D341Med (cell line): ENCODE data around the gene DUT.
"Not testable (repeated sequence)": the region's sequence is repeated elsewhere in the genome, so short reads cannot be mapped to it uniquely, and the experiment has no call there.

Experiments
- DNase-seq: peaks from one replicate; pipeline ENCODE4 v3.0.0; 2012; ENCODE audit warnings: low spot score

DUT gene

GRCh38 chr15:48330855-48331795 is at the start of gene DUT:
DUT (plus strand) TSS chr15:48331429; CDS start chr15:48331516, 87 bp downstream.
- DNase-seq: peak; percentile 87

- no peak for DNase-seq
Observed at GRCh38 chr15:48281674-48282073, 49.6 kb upstream of the DUT start.

GRCh38 chr15:48282216-48282615 is 49.0 kb upstream of the DUT start:
- DNase-seq: no peak

GRCh38 chr15:48283396-48284145 is 47.7 kb upstream of the DUT start:
- DNase-seq: peak; percentile 41

GRCh38 chr15:48285329-48286214 is 45.7 kb upstream of the DUT start:
- DNase-seq: peak; percentile 65

DNA sequence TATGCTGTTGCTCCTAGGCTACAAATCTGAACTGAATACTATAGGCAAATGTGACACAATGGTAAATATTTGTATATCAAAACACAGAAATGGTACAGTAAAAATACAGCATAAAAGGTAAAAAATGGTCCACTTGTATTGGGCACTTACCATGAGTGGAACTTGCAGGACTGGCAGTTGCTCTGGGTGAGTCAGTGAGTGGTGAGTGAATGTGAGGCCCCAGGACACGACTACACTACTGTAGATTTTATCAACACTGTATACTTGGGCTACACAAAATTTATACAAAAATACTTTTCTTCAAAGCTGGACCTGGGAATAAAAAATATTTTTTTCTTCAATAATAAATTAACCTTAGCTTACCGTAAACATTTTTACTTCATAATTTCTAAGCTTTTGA is 41.6 kb upstream of the DUT start:
- no peak for DNase-seq

DNA sequence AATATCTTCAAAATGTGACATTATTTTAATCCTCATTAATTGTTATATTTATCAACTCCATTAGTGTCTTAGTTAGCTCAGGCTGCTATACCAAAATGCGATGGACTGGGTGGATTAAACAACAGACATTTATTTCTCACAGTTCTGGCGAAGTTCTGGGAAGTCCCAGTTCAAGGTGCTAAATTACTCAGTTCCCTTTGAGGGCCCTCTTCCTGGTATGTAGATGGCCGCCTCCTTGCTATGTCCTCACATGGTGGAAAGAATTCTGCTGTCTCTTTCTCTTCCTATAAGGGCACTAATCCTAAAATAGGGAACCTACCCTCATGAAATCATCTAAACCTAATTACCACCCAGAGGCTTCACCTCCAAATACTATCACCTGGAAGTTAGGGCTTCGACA is 38.8 kb upstream of the DUT start:
- DNase-seq: no peak

DNA sequence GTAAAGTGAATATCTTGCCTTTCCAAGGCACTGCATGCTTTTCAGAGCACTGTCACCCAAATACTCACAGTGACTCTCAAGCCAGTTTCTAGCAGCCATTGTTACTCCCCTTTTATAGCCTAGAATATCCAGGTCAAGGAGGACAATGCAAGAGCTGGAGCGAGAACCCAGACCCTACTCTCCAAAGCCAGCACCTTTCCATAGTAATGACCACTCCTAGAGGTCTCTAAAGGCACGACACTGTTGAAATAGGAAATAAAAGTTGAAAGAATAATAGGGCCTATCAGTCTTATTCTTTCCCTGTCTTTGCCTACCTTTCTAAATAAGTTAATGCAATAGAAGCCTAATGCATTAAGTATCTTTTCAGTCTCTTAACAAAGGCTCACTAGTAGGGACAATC is 33.6 kb upstream of the DUT start:
- DNase-seq: no peak

GRCh38 chr15:48298914-48299313 is 32.3 kb upstream of the DUT start:
- no peak for DNase-seq

DNA sequence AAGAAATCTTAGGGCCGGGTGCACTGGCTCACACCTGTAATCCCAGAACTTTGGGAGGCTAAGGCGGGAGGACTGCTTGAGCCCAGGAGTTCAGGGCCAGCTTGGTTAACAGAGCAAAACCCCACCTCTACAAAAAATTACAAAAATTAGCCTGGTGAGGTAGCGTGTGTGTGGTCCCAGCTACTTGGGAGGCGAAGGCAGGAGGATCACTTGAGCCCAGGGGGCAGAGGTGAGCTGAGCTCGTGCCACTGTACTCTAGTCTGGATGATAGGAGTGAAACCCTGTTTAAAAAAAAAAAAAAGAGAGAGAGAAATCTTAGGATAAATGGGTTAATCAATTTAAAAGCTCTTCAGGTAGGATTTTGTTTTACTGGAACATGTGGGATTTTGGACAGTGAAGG is 31.2 kb upstream of the DUT start:
- DNase-seq: no peak

DNA sequence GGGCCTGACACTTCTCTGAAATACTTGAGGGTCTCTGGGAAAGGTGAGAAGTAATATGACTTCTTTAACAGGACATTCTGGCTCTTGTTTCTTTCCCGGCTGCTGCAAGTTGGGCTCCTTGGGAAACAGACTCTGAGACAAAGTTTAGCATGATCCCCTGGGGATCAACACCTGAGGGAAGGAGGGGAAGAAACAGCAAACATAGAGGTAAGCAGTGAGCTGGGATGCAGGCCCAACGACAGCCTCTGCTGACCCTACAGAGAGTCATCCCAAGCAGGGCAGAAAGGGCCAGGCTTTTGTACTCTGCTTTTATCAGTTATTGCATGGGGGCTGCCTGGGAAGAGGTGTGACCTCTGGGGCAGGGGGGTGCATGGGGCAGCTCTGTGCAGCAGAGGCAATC is 26.8 kb upstream of the DUT start:
- DNase-seq: no peak

- no peak for DNase-seq
Observed at GRCh38 chr15:48306639-48307038, 24.6 kb upstream of the DUT start.

DNA sequence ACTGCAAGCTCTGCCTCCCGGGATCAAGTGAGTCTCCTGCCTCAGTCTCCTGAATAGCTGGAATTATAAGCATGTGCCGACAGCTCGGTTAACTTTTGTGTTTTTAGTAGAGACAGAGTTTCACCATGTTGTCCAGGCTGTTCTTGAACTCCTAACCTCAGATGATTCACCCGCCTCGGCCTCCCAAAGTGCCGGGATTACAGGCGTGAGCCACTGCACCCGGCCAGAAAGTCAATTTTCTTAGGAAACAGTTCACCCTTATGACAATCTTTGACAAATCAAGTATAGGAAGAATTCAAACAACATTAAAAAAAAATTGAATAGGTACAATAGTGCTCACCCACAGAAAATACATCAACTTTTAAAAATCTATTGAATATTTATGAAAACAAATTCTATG is 23.6 kb upstream of the DUT start:
- no peak for DNase-seq

DNA sequence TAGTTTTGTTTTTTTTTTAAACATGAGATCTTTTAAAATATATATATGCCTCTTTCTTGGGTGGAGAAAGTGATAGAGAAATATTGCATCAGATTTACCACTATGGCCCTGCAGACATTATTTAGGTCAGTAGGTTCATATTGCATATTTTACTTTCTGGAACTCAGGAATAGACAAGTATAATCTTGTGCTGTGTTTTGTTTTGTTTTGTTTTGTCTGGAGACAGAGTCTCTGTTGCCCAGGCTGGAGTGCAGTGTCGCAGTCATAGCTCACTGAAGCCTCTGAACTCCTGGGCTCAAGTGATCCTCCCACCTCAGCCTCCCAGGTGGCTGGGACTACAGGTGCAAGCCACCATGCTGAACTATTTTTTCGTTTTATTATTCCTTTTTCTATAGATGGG is 21.5 kb upstream of the DUT start:
- DNase-seq: no peak

DNA sequence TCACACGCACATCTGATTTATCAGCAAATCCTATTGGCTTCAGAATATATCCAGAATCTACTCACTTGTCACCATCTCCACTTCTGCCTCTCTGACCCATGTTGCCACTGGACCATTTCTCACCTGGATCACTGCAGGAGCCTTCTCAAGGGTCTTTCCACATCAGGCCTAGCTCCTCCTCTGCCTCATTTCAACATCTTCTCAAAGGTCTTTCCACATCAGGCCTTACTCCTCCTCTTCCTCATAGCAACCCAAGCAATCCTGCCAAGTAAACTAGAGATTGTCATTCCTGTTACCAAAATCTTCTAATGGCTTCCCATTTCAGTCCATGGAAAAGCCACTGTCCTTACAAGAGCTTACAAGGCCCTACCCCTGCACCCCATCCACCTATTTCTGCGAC is 18.0 kb upstream of the DUT start:
- DNase-seq: no peak

DNA sequence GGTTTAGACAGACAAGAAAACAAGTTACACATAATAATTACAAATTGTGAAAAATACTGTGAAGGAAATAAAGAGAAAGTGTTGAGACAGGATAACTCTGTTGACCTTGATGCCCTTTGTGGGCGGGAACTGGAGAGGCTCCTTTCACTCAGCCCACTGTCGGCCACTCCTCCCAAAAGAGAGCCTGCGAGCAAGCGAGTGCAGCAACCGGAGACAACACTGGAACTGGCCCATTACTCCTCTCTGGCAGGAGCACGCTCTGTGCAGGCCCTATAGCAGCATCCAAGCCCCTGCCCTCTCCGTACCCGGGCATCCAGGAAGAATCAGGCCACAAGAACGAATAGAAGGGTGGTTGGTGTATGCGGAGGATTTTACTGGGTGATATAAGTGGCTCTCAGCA is 16.2 kb upstream of the DUT start:
- DNase-seq: no peak

GRCh38 chr15:48317221-48317620 is 14.0 kb upstream of the DUT start:
- no peak for DNase-seq

DNA sequence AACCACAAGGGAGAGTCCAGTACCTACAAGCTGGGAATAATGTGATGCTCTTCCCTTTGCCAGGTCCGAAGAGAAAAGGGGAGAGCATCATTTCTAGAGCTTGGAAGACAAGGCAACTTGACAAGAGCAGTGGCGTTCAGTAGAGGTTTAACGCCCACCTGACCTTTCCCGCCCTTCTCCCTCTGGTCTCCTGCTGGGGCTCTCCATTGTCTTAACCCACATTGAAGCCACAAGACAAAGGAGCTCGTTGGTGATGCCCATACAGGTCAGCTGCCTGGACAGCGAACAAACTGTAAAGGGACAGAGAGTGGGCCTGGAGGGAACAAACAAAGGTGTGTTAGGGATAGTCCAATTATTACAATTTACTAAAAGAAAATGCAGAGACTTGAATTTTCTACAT is 13.1 kb upstream of the DUT start:
- no peak for DNase-seq

DNA sequence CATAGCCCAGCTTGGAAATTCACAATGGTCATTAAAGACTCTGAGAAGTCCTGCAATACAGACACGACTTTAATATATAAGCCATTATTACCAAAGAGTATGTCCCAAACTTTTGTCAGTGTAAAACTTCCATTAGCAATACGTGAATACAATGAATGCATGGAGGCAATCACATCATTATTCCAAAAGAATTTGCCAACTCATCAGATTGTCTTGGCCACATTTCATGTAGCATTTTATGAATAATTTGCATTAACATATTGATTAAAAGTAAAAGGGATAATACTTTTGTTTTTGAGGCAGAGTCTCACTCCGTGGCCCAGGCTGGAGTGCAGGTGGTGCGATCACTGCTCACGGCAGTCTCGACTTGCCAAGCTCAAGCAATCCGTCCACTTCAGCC is 7.9 kb upstream of the DUT start:
- no peak for DNase-seq

DNA sequence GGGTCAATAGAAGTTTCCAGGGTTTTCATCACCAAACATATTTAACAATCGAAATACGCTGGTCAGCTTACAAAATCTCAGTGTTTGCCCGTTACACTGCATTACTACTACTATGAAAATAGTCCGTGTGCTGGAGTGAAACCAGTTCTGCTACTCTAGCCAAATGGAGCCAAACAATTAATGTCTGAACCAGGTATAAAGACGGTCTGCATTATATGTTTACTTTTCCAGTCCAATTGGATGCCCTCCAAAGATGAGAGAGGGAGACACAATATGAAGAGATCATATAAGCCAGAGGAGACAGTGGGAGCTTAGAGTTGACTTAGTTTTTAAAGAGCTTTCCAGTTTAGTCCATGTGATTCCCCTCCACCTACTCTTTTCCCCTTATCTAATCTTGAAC is 6.3 kb upstream of the DUT start:
- DNase-seq: no peak

GRCh38 chr15:48325400-48325799 is 5.8 kb upstream of the DUT start:
- no peak for DNase-seq

DNA sequence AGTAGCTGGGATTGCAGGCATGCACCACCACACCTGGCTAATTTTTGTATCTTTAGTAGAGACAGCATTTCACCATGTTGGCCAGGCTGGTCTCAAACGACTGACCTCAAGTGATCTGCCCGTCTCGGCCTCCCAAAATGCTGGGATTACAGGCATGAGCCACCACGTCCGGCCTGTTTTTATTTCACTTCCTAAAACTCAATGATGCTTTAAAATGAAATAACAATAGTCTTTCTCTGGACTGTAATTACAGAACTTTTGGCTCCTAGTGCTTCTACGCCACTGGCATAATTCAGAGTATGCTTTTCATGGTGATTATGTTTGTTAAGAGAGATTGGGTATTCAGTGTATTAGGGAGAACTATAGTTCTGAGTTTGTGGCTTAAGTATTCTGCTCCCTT is 5.0 kb upstream of the DUT start:
- DNase-seq: not testable (repeated sequence)
